Measurements from ENCODE around the gene CWC27.

DNA sequence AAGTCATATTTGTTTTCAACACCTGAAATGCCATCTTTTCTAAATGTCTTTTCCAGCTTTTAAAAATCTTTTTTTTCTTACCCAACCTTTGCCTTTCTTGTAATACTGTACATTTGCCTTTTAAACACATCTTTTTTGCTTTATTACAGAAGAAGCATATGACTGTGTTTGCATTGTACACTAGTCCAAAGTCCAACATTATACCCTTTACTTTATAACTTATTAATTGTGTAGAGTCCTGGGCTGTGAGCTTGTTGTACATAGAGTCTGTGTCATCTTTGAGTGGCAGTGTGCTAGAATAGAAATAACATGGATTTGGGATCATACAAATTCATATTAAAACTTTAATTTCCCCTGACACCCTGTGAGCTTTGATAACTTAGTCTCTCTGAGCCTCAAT lies 23.7 kb downstream of the CWC27 start:
- TF ChIP-seq CTCF (IDR thresholded peaks at IDR 0.05) (no peak), POLR2A (IDR thresholded peaks at IDR 0.05) (no peak)

Data from body of pancreas (tissue), 4 donors.